CD4-positive, alpha-beta T cell (primary cell): ENCODE results near the gene ACKR1. TPM values are rescaled to one million over a fixed set of nuclear protein-coding genes. Genes with fewer than 3 reads are reported as not detected.

Experiments used
- ATAC-seq: fragments of 200-7000 bp; cut with Tn5 transposase; one replicate; pipeline ENCODE4 v1.10.0; 2022; ENCODE audit warnings: mild to moderate bottlenecking; ENCODE audit not compliant: poor library complexity
- CTCF ChIA-PET: fragments of 350-600 bp; sonication (Branson Sonifier 250); formaldehyde crosslinking; loops from one replicate; lab custom pipeline; 2021; ENCODE audit warnings: antibody characterized with exemption, inconsistent platforms; lab: Charles Lee
- POLR2A ChIA-PET: fragments of 350-600 bp; sonication (Branson Sonifier 250); formaldehyde crosslinking; loops from one replicate; lab custom pipeline; 2021; ENCODE audit warnings: antibody characterized with exemption, inconsistent platforms; lab: Charles Lee
- DNase-seq, 14 experiments: peaks; one replicate each; pipeline ENCODE4 v3.0.0-alpha.2; 2013 to 2020; ENCODE audit warnings: mixed read lengths in 2 of 14
- H3K27ac ChIP-seq, 2 donors: one replicate each; pipeline versions ENCODE4 v1.5.1 to v1.7.0; 2013; ENCODE audit warnings: low read length in 2 of 2, low read depth in 1 of 2, mild to moderate bottlenecking in 1 of 2
- H3K27me3 ChIP-seq, 2 experiments: 1 replicate in 1 of 2; 2 replicates in 1 of 2; pipeline versions ENCODE4 v1.6.1 to v1.7.0; 2013; ENCODE audit warnings: low read length in 2 of 2, control low read depth in 1 of 2, mild to moderate bottlenecking in 1 of 2, moderate library complexity in 1 of 2; ENCODE audit not compliant: insufficient read depth in 2 of 2, control insufficient read depth in 1 of 2
- H3K36me3 ChIP-seq: one replicate; pipeline ENCODE4 v1.6.1; 2013; ENCODE audit warnings: low read length, control low read depth; ENCODE audit not compliant: insufficient read depth
- H3K4me1 ChIP-seq: one replicate; pipeline ENCODE4 v1.6.1; 2013; ENCODE audit warnings: low read length, control low read depth; ENCODE audit not compliant: insufficient read depth
- H3K4me3 ChIP-seq: one replicate; pipeline ENCODE4 v1.5.1; 2013; ENCODE audit warnings: mild to moderate bottlenecking, low read length, moderate library complexity
- H3K9me3 ChIP-seq, 2 experiments: 1 replicate in 1 of 2; 2 replicates in 1 of 2; pipeline versions ENCODE4 v1.6.1 to v1.7.0; 2013; ENCODE audit warnings: low read length in 2 of 2, mild to moderate bottlenecking in 2 of 2, control low read depth in 1 of 2, moderate library complexity in 1 of 2; ENCODE audit not compliant: control insufficient read depth in 1 of 2, insufficient read depth in 1 of 2
- H3K27ac Mint-ChIP-seq: one replicate; pipeline ENCODE4 v1.8.0; 2020; ENCODE audit warnings: mixed read lengths
- H3K27me3 Mint-ChIP-seq: one replicate; pipeline ENCODE4 v1.8.0; 2021; ENCODE audit warnings: mixed read lengths
- H3K36me3 Mint-ChIP-seq: one replicate; pipeline ENCODE4 v1.8.0; 2021; ENCODE audit warnings: low read depth, mixed read lengths
- H3K4me1 Mint-ChIP-seq: one replicate; pipeline ENCODE4 v1.8.0; 2021; ENCODE audit warnings: low read depth, mixed read lengths
- H3K4me3 Mint-ChIP-seq: one replicate; pipeline ENCODE4 v1.8.0; 2020; ENCODE audit warnings: mild to moderate bottlenecking, mixed read lengths
- H3K9me3 Mint-ChIP-seq: one replicate; pipeline ENCODE4 v1.8.0; 2020; ENCODE audit warnings: mixed read lengths
- CTCF ChIP-seq: fragments of 200-600 bp; IDR thresholded peaks from one replicate; pipeline ENCODE4 v1.8.0; 2022; ENCODE audit warnings: antibody characterized with exemption, mild to moderate bottlenecking
- intact Hi-C, 2 experiments: fragments of 100-400 bp; cut with DNase I in 1 of 2; cut with micrococcal nuclease in 1 of 2; formaldehyde crosslinking; loops; one replicate each; pipeline versions ENCODE4 v1.15.1 to v1.9.0; 2023 to 2025; cut with DNase I, micrococcal nuclease
- total RNA-seq, 174 experiments: library from RNA in 2 of 174; stranded (reverse) in 2 of 174; gene quantifications; one replicate each; pipeline ENCODE4 v1.2.3 and lab custom pipeline; 2021 to 2026

The ACKR1 gene
- total RNA-seq, 2 experiments from 2014 or later: not detected

- Mint-ChIP-seq H3K27me3 (peaks cover 84% of the 10 kb centered on the region), H3K27ac (no peak overlapping the region), H3K36me3 (no peaks in the 10 kb centered on the region), H3K4me1 (no peaks in the 10 kb centered on the region), H3K4me3 (no peak overlapping the region), H3K9me3 (peaks cover 4% of the 10 kb centered on the region)
- Histone ChIP-seq H3K4me3 (no peak overlapping the region), H3K9me3 (no peaks in the 10 kb centered on the region), H3K27ac (no peak overlapping the region), H3K36me3 (no peaks in the 10 kb centered on the region), H3K27me3 (peaks cover 17 to 50% of the 10 kb centered on the region in 2 experiments), H3K4me1 (no peaks in the 10 kb centered on the region)
- ATAC-seq (no peak), DNase-seq (no peak)
- TF ChIP-seq CTCF: no peak
- ChIA-PET POLR2A (no interaction called here), CTCF (no interaction called here)
- intact Hi-C loops: no loop called here
Observed at GRCh38 chr1:159181328-159182024, 23.2 kb upstream of the ACKR1 start.

- Mint-ChIP-seq H3K9me3 (no peaks in the 10 kb centered on the region), H3K36me3 (no peaks in the 10 kb centered on the region), H3K27ac (no peak overlapping the region), H3K4me1 (no peaks in the 10 kb centered on the region), H3K4me3 (no peak overlapping the region), H3K27me3 (peaks cover 88% of the 10 kb centered on the region)
- ChIA-PET POLR2A (no interaction called here), CTCF (no interaction called here)
- intact Hi-C loops: no loop called here
- Histone ChIP-seq H3K27me3 (peaks cover 24 to 64% of the 10 kb centered on the region in 2 experiments), H3K4me3 (no peak overlapping the region), H3K9me3 (peaks cover 0 to 3% of the 10 kb centered on the region in 2 experiments), H3K27ac (no peak overlapping the region), H3K4me1 (peaks cover 7% of the 10 kb centered on the region), H3K36me3 (no peaks in the 10 kb centered on the region)
- no peak for TF ChIP-seq CTCF
- ATAC-seq (no peak), DNase-seq (no peak)
Observed at GRCh38 chr1:159184201-159184600, 20.5 kb upstream of the ACKR1 start.

GRCh38 chr1:159185121-159185520, 19.6 kb upstream of the ACKR1 start:
- no peaks in the 10 kb centered on the region for H3K4me1 Mint-ChIP-seq
- H3K4me3 Mint-ChIP-seq: no peak overlapping the region
- H3K4me3 ChIP-seq: no peak overlapping the region
- ATAC-seq (no peak), DNase-seq (no peak)
- H3K27me3 ChIP-seq: peaks cover 27 to 65% of the 10 kb centered on the region in 2 experiments
- H3K27ac Mint-ChIP-seq: no peak overlapping the region
- H3K36me3 ChIP-seq: no peaks in the 10 kb centered on the region
- no peak for TF ChIP-seq CTCF
- peaks cover 88% of the 10 kb centered on the region for H3K27me3 Mint-ChIP-seq
- peaks cover 7% of the 10 kb centered on the region for H3K4me1 ChIP-seq
- H3K9me3 ChIP-seq: peaks cover 0 to 3% of the 10 kb centered on the region in 2 experiments
- H3K36me3 Mint-ChIP-seq: no peaks in the 10 kb centered on the region
- CTCF ChIA-PET: no interaction called here
- POLR2A ChIA-PET: no interaction called here
- intact Hi-C loops: no loop called here
- H3K27ac ChIP-seq: no peak overlapping the region
- H3K9me3 Mint-ChIP-seq: no peaks in the 10 kb centered on the region
